BJ (cell line): ENCODE results near the gene CA6. TPM values are rescaled to one million over a fixed set of nuclear protein-coding genes. Genes with fewer than 3 reads are reported as not detected.
A peak's percentile ranks its signal among the peaks of the same experiment; 100 is the strongest.

ENCODE experiments used
- CTCF ChIA-PET: fragments of 350-600 bp; formaldehyde crosslinking; extraction: SDS; loops from one replicate; lab custom pipeline; 2021; ENCODE audit warnings: antibody characterized with exemption, inconsistent platforms; lab: Yijun Ruan, JAX
- POLR2A ChIA-PET: fragments of 300-600 bp; sonication (Branson Sonifier 250); formaldehyde crosslinking; extraction: SDS; loops from one replicate; lab custom pipeline; 2021; ENCODE audit warnings: antibody characterized with exemption; lab: Charles Lee
- DNase-seq: peaks from one replicate; pipeline ENCODE4 v3.0.0-alpha.2; 2011; ENCODE audit warnings: low read depth
- H3K27me3 ChIP-seq: 2 replicates; pipeline ENCODE4 v1.6.0; 2011; ENCODE audit warnings: low read length; ENCODE audit not compliant: control insufficient read depth, insufficient read depth
- H3K36me3 ChIP-seq: 2 replicates; pipeline ENCODE4 v1.5.1; 2011; ENCODE audit warnings: low read length; ENCODE audit not compliant: control insufficient read depth, insufficient read depth
- H3K4me3 ChIP-seq: 2 replicates; pipeline ENCODE4 v1.5.1; 2011; ENCODE audit warnings: low read depth, mild to moderate bottlenecking, control low read depth, low read length
- polyA plus RNA-seq: library from polyadenylated mRNA; depleted of rRNA; stranded (reverse); fragments of >200 nt; gene quantifications from 2 replicates; pipeline ENCODE4 v1.2.3, GENCODE V29; 2011
- TF ChIP-seq, protein P1 (sequence below): IDR thresholded peaks from 2 replicates; pipeline ENCODE4 v1.5.1; 2011; ENCODE audit warnings: low read depth, mild to moderate bottlenecking, control low read depth, inconsistent platforms, low read length, moderate library complexity; ENCODE audit not compliant: insufficient read depth

Gene CA6
- polyA plus RNA-seq, 1 experiment, result not detected

DNA sequence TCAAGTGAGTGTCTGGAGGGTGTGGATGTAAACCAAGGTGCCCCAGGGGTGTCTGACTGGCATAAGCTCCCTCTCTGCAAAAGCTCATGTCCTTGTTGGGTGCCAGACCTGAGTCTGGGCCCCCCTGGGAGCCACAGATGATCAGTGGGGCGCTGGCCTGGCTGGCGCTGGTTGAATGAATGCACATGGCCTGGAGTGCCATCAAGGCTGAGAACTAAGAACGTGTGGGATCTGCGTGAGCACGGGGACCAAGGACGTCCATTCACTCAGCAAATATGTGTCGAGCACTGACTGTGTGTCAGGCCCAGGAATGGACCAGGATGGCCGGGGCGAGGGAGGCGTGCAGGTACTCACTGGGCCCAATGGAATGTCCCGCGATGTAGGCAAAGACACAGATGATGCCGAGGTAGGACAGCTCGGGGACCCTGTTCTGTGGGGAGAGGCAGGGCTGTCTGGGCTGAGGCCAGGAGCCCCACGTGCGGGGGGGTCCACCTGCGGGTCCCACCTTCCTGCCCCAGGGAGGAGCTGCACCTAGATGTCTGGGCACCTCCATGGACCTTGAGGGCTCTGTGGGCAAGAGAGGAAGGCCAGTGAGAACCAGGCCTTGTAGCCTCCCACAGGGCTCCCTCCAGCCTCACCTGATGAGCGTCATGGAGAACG is 61.4 kb downstream of the CA6 start:
- CTCF ChIA-PET, result interaction anchor here (7.1 kb wide), 1 partner anchor 94 kb away, joined by 33 read pairs; no protein-coding TSS in a partner anchor
- POLR2A ChIA-PET, result no interaction called here
- no peak overlapping the region for H3K4me3 ChIP-seq
- TF ChIP-seq, protein P1, sequence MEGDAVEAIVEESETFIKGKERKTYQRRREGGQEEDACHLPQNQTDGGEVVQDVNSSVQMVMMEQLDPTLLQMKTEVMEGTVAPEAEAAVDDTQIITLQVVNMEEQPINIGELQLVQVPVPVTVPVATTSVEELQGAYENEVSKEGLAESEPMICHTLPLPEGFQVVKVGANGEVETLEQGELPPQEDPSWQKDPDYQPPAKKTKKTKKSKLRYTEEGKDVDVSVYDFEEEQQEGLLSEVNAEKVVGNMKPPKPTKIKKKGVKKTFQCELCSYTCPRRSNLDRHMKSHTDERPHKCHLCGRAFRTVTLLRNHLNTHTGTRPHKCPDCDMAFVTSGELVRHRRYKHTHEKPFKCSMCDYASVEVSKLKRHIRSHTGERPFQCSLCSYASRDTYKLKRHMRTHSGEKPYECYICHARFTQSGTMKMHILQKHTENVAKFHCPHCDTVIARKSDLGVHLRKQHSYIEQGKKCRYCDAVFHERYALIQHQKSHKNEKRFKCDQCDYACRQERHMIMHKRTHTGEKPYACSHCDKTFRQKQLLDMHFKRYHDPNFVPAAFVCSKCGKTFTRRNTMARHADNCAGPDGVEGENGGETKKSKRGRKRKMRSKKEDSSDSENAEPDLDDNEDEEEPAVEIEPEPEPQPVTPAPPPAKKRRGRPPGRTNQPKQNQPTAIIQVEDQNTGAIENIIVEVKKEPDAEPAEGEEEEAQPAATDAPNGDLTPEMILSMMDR, result no peak
- no peaks in the 10 kb centered on the region for H3K36me3 ChIP-seq
- no peaks in the 10 kb centered on the region; the same call in 1 of the 2 replicates for H3K27me3 ChIP-seq
- DNase-seq, result no peak

DNA sequence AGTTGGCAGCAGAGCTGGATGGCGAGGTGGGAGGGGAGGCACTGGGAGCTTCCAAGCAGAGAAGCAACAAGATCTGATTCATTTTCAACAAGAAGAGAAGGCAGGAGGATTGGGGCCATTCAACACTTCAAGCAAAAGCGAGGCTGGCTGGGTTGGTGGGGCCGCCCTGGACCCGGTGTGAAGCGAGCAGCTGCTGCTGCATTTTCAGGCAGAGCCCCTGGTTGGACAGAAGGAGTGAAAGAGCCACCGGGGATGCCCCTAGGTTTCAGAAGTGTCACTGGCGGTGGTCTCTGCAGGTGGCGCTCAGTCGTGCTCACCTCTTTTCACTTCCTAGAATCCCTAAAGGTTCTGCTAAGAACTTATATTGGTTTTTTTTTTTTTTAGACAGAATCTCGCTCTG is 62.6 kb downstream of the CA6 start:
- ChIA-PET CTCF (interaction anchor here (0.6 to 7.1 kb wide), 6 partner anchors 20 to 99 kb away, joined by 3 to 33 read pairs (median 3); no protein-coding TSS in a partner anchor), POLR2A (interaction anchor here (0.6 kb wide), 1 partner anchor 93 kb away, joined by 4 read pairs; no protein-coding TSS in a partner anchor)
- DNase-seq, result no peak
- Histone ChIP-seq H3K4me3 (no peak overlapping the region), H3K36me3 (no peaks in the 10 kb centered on the region), H3K27me3 (no peaks in the 10 kb centered on the region; the same call in 1 of the 2 replicates)
- TF ChIP-seq, protein P1, result no peak

DNA sequence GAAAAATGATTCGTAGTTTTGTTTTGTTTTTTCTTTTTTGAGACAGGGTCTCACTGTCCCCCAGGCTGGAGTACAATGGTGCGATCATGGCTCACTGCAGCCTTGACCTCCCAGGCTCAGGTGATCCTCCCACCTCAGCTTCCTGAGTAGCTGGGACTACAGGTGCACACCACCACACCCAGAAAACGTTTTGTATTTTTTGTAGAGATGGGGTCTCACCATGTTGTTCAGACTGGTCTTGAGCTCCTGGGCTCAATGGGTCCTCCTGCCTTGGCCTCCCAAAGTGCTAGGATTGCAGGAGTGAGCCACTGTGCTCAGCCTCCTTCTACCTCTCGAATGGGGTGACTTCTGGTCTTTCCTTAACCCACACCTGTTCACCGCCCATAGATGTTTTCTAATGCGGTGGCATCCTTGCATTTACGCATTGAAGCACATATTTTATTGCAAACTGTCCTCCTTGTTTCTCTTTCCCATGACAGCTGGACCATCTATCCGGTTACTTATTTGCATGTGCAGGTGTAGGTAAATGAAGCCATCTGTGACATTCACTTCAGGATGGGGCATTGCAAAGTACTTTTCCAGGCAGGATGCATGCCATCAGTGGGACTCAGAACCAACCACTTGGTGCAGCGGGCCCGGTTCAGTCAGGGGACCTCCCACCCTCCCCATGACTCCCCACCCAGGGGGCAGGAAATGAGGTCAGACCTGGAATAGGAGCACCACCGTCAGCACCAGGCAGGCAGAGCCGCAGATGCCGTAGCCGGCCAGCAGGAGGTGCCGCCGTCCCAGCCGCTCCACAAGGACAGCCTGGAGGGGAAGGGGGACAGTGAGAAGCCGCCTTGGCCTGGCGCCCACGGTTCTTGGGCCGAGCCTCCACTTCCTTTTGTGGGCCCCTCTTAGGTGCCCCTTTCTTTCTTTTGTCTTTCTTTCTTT is 64.0 kb downstream of the CA6 start:
- no peak overlapping the region for H3K4me3 ChIP-seq
- POLR2A ChIA-PET, result no interaction called here
- DNase-seq, result no peak
- H3K27me3 ChIP-seq, result no peaks in the 10 kb centered on the region; the same call in 1 of the 2 replicates
- CTCF ChIA-PET, result interaction anchor here (0.7 to 7.1 kb wide), 5 partner anchors 19 to 96 kb away, joined by 3 to 33 read pairs (median 3); no protein-coding TSS in a partner anchor
- TF ChIP-seq, protein P1, result peak; percentile 68
- no peaks in the 10 kb centered on the region for H3K36me3 ChIP-seq

DNA sequence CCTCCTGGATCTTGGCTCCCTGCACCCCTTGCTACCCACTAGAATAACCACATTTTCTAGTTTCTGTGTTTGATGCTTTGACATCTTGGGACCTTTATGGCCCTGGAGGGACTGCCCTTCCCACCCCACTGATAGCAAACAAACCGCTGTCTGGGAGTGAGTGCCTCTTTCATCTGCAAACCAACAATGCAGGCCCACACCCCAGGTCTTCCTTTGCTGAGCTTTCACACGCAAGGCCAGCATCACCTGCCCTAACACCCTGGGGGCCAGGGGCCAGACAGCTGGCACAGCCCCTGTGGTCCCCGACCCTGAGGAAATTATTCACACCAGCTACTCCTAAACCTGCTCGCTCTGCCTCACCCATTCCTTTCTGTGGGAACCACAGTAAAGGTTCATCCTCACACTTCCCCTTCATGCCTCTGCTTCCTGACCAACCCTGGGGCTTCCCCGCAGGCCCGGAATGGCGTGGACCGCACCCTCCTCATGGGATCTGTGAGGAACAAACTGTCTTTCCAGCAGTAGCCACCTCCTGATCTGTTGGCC is 65.2 kb downstream of the CA6 start:
- H3K4me3 ChIP-seq, result no peak overlapping the region
- TF ChIP-seq, protein P1, result no peak
- POLR2A ChIA-PET, result no interaction called here
- peaks cover under 1% of the 10 kb centered on the region; the same call in 1 of the 2 replicates for H3K27me3 ChIP-seq
- no peaks in the 10 kb centered on the region for H3K36me3 ChIP-seq
- CTCF ChIA-PET, result interaction anchor here (2.3 to 7.1 kb wide), 2 partner anchors 90 to 95 kb away, joined by 5 to 33 read pairs; no protein-coding TSS in a partner anchor
- DNase-seq, result no peak

DNA sequence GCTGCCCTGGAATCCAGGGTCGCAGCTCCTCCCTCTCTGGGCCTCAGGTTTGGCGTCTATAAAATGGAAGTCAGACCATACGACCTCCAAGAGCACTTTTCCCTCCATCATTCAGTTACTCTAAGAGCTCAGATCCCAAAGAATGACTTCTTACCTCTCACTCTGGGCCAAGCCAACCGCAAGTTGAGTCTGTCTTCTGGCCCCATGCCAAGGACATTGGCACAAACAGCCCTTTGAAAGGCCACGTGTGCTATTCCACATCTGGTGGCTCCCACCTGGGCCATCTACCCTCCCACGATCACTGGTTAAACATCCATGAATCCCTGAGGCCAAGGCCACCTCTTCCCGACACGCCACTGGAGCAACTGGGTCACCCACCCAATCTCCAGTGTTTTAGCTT is 68.2 kb downstream of the CA6 start:
- ChIA-PET CTCF (interaction anchor here (1.2 to 1.5 kb wide), 2 partner anchors 9 to 16 kb away, joined by 3 to 6 read pairs; no protein-coding TSS in a partner anchor), POLR2A (no interaction called here)
- DNase-seq, result no peak
- H3K36me3 ChIP-seq, result no peaks in the 10 kb centered on the region
- TF ChIP-seq, protein P1, result no peak
- H3K27me3 ChIP-seq, result 0 out of 2 replicates have a peak, but pooled peaks cover 2% of the 10 kb centered on the region
- H3K4me3 ChIP-seq, result no peak overlapping the region
